Measurements from ENCODE around the gene OPA1. TPM values are rescaled to one million over a fixed set of nuclear protein-coding genes. Genes with fewer than 3 reads are reported as not detected.

OPA1 gene
- total RNA-seq, 1 donor from 2014 or later: 67.2 TPM

DNA sequence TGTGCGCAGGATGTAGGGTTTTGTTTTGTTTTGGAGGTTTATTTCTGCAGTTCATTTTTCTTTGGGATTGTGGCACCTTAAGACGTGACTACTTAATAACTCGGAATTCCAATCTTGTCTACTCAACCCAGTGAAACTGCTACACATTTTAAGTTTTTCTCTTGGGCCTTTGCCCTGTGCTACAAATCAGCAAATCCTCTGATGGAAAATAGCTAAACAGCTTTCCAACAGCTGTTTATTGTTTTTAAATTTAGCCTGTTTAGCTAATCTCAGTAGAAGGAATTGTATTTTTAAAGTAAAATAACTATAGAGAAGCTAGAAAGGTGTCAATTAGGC lies 48.4 kb downstream of the OPA1 start:
- Mint-ChIP-seq H3K4me1 (ENCODE audit: unreplicated experiment) (no peaks in the 10 kb centered on the region), H3K27ac (ENCODE audit: unreplicated experiment) (no peak overlapping the region), H3K4me3 (ENCODE audit: unreplicated experiment) (no peak overlapping the region), H3K36me3 (ENCODE audit: low read depth, unreplicated experiment) (peaks cover 8% of the 10 kb centered on the region), H3K27me3 (ENCODE audit: unreplicated experiment) (no peaks in the 10 kb centered on the region), H3K9me3 (ENCODE audit: unreplicated experiment) (no peaks in the 10 kb centered on the region)
- no peak for DNase-seq (ENCODE audit: low spot score)
- TF ChIP-seq, protein P1, sequence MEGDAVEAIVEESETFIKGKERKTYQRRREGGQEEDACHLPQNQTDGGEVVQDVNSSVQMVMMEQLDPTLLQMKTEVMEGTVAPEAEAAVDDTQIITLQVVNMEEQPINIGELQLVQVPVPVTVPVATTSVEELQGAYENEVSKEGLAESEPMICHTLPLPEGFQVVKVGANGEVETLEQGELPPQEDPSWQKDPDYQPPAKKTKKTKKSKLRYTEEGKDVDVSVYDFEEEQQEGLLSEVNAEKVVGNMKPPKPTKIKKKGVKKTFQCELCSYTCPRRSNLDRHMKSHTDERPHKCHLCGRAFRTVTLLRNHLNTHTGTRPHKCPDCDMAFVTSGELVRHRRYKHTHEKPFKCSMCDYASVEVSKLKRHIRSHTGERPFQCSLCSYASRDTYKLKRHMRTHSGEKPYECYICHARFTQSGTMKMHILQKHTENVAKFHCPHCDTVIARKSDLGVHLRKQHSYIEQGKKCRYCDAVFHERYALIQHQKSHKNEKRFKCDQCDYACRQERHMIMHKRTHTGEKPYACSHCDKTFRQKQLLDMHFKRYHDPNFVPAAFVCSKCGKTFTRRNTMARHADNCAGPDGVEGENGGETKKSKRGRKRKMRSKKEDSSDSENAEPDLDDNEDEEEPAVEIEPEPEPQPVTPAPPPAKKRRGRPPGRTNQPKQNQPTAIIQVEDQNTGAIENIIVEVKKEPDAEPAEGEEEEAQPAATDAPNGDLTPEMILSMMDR (IDR thresholded peaks at IDR 0.05; ENCODE audit: unreplicated experiment): no peak

DNA sequence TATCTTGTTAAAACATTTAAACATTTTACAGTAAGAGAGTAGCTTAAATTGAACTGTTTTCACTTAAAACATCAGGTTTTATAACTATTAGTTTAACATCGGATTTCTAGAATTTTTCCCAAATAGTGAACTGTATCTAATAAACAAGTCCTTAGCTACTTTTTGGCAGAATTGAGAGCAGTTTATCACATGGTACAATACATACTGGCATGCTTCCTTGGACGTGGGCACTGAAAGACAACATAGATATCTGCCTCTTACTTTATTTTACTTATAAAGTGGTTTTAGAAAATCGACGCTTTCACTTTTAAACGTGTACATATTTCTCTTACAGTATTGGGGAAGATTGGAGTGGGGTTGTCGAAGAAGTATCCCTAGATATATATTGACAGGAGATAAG lies 52.8 kb downstream of the OPA1 start:
- TF ChIP-seq, protein P1 (IDR thresholded peaks at IDR 0.05; ENCODE audit: unreplicated experiment): no peak
- no peak for DNase-seq (ENCODE audit: low spot score)
- peaks cover 6% of the 10 kb centered on the region for H3K4me1 Mint-ChIP-seq (ENCODE audit: unreplicated experiment)
- H3K27ac Mint-ChIP-seq (ENCODE audit: unreplicated experiment): peak overlapping the region; percentile 5
- H3K9me3 Mint-ChIP-seq (ENCODE audit: unreplicated experiment): no peaks in the 10 kb centered on the region
- peaks cover 8% of the 10 kb centered on the region for H3K36me3 Mint-ChIP-seq (ENCODE audit: low read depth, unreplicated experiment)
- H3K4me3 Mint-ChIP-seq (ENCODE audit: unreplicated experiment): no peak overlapping the region
- no peaks in the 10 kb centered on the region for H3K27me3 Mint-ChIP-seq (ENCODE audit: unreplicated experiment)

DNA sequence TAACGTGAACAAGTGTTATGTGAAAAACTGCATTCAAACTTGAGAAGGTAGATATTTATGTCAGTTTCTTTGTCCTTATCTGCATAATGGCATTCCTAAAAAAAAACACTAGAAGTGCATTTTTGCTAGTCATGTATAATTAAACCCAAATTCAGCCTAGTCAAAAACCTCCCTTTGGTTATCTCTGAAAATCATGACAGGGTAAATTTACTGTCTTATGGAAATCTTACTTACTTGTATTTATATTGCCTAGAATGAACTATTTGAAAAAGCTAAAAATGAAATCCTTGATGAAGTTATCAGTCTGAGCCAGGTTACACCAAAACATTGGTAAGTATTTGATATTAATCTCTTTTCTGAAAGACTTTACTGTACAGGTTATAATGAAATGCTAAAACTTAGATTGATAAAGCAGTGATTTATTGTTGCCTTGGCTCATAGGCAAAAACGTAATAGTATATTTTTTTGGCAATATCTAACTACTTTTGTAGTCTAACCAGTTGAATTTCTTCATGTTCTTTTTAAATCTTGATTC lies 55.6 kb downstream of the OPA1 start:
- no peak overlapping the region for H3K27ac Mint-ChIP-seq (ENCODE audit: unreplicated experiment)
- H3K4me3 Mint-ChIP-seq (ENCODE audit: unreplicated experiment): no peak overlapping the region
- no peak for DNase-seq (ENCODE audit: low spot score)
- peaks cover 6% of the 10 kb centered on the region for H3K4me1 Mint-ChIP-seq (ENCODE audit: unreplicated experiment)
- no peaks in the 10 kb centered on the region for H3K27me3 Mint-ChIP-seq (ENCODE audit: unreplicated experiment)
- no peaks in the 10 kb centered on the region for H3K9me3 Mint-ChIP-seq (ENCODE audit: unreplicated experiment)
- H3K36me3 Mint-ChIP-seq (ENCODE audit: low read depth, unreplicated experiment): peaks cover 12% of the 10 kb centered on the region
- TF ChIP-seq, protein P1 (IDR thresholded peaks at IDR 0.05; ENCODE audit: unreplicated experiment): no peak

DNA sequence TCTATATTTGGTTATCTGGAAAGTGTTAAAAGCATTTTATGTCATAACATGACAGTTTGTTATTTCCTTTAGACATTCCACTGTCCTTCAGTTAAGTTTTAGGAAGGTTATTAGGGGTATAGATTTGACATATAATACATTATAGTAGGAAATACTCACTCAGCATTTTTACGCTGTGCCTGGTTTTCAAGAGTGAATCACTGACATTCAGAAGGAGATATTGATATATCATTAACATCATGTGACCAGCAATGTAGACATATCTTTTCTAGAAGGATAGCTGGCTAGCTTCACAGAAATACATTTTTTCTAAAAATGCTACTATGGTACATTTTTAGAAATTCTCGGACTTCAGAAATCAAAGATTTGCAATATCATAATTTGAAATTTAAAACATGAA lies 57.6 kb downstream of the OPA1 start:
- Mint-ChIP-seq H3K27me3 (ENCODE audit: unreplicated experiment) (no peaks in the 10 kb centered on the region), H3K27ac (ENCODE audit: unreplicated experiment) (no peak overlapping the region), H3K4me1 (ENCODE audit: unreplicated experiment) (peaks cover 6% of the 10 kb centered on the region), H3K9me3 (ENCODE audit: unreplicated experiment) (no peaks in the 10 kb centered on the region), H3K36me3 (ENCODE audit: low read depth, unreplicated experiment) (peaks cover 8% of the 10 kb centered on the region), H3K4me3 (ENCODE audit: unreplicated experiment) (no peak overlapping the region)
- TF ChIP-seq, protein P1 (IDR thresholded peaks at IDR 0.05; ENCODE audit: unreplicated experiment): no peak
- no peak for DNase-seq (ENCODE audit: low spot score)

DNA sequence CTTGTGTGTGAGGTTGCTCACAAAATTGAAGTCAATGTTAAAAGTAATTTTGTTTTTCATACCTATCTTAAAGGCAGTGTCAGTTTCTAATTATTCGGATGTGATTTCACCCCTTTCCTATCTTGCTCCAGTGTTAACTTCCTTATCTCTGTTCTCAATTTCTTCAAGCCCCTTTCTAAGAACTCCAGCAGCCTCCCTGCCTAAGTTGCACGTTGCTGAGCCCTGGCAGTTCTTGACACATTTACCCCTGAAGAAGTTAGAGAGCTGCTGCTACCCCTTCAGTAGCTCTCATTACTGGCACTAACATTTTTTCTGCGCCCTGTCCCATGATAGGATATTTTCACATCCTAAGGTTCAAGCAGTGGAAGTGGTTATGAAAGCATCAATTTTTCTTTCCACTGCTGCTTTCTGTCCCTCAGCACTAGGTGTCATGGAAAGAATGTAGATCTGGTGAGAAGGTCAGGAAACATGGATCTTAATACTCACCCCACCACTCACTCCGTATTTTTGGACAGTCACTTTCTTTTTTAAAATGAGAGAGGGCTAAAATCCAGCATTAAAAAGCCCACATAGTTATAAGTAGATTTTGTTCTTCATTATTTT lies 62.9 kb downstream of the OPA1 start:
- Mint-ChIP-seq H3K9me3 (ENCODE audit: unreplicated experiment) (no peaks in the 10 kb centered on the region), H3K27ac (ENCODE audit: unreplicated experiment) (no peak overlapping the region), H3K36me3 (ENCODE audit: low read depth, unreplicated experiment) (peaks cover 15% of the 10 kb centered on the region), H3K4me3 (ENCODE audit: unreplicated experiment) (no peak overlapping the region), H3K27me3 (ENCODE audit: unreplicated experiment) (no peaks in the 10 kb centered on the region), H3K4me1 (ENCODE audit: unreplicated experiment) (no peaks in the 10 kb centered on the region)
- TF ChIP-seq, protein P1 (IDR thresholded peaks at IDR 0.05; ENCODE audit: unreplicated experiment): no peak
- no peak for DNase-seq (ENCODE audit: low spot score)
